Fibroblast of lung (primary cell): ENCODE data around the gene FTO. TPM values are rescaled to one million over a fixed set of nuclear protein-coding genes. Genes with fewer than 3 reads are reported as not detected.

ENCODE experiments used
- DNase-seq, 2 donors: peaks; one replicate each; pipeline versions ENCODE4 v3.0.0 to v3.0.0-alpha.2; 2010; ENCODE audit warnings: low read depth in 2 of 2
- H2AFZ ChIP-seq: 2 replicates; pipeline ENCODE4 v1.5.1; 2012; ENCODE audit warnings: low read length, control low read depth, inconsistent platforms
- H3K27ac ChIP-seq: 2 replicates; pipeline ENCODE4 v1.5.1; 2011; ENCODE audit warnings: low read length, control low read depth; ENCODE audit not compliant: insufficient read depth
- H3K27me3 ChIP-seq: 2 replicates; pipeline ENCODE4 v1.5.1; 2011; ENCODE audit warnings: mild to moderate bottlenecking, low read length; ENCODE audit not compliant: control insufficient read depth, insufficient read depth
- H3K36me3 ChIP-seq: 2 replicates; pipeline ENCODE4 v1.5.1; 2011; ENCODE audit warnings: low read length; ENCODE audit not compliant: control insufficient read depth, insufficient read depth
- H3K4me1 ChIP-seq: 2 replicates; pipeline ENCODE4 v1.5.1; 2011; ENCODE audit warnings: low read length; ENCODE audit not compliant: control insufficient read depth, insufficient read depth; ENCODE audit errors: extremely low read depth
- H3K4me2 ChIP-seq: 2 replicates; pipeline ENCODE4 v1.5.1; 2011; ENCODE audit warnings: low read length, control low read depth; ENCODE audit not compliant: insufficient read depth; ENCODE audit errors: extremely low read depth
- H3K4me3 ChIP-seq, 4 experiments: fragments of 200-600 bp in 1 of 4; sonication (generic) in 1 of 4; replicated peaks in 1 of 4; 2 replicates each; pipeline ENCODE4 v1.5.1; 2011 to 2016; ENCODE audit warnings: low read length in 4 of 4, low read depth in 3 of 4, mild to moderate bottlenecking in 3 of 4, control low read depth in 2 of 4, inconsistent platforms in 1 of 4, mixed read lengths in 1 of 4; ENCODE audit not compliant: insufficient read depth in 1 of 4; ENCODE audit errors: control extremely low read depth in 1 of 4
- H3K79me2 ChIP-seq: 2 replicates; pipeline ENCODE4 v1.5.1; 2012; ENCODE audit warnings: mild to moderate bottlenecking, low read length, inconsistent platforms; ENCODE audit not compliant: control insufficient read depth, insufficient read depth
- H3K9ac ChIP-seq: 2 replicates; pipeline ENCODE4 v1.5.1; 2011; ENCODE audit warnings: mild to moderate bottlenecking, low read length, control low read depth; ENCODE audit not compliant: insufficient read depth
- H3K9me3 ChIP-seq: 2 replicates; pipeline ENCODE4 v1.5.1; 2012; ENCODE audit warnings: low read depth, low read length; ENCODE audit not compliant: control insufficient read depth, insufficient read depth
- H4K20me1 ChIP-seq: 2 replicates; pipeline ENCODE4 v1.5.1; 2011; ENCODE audit warnings: low read length; ENCODE audit not compliant: control insufficient read depth, insufficient read depth; ENCODE audit errors: extremely low read depth
- CTCF ChIP-seq, 2 donors: IDR thresholded peaks in 1 of 2; conservative IDR thresholded peaks in 1 of 2; 1 replicate in 1 of 2; 2 replicates in 1 of 2; pipeline ENCODE4 v1.5.1; 2011 to 2012; ENCODE audit warnings: low read length in 2 of 2, control low read depth in 1 of 2, inconsistent platforms in 1 of 2, low read depth in 1 of 2, mild to moderate bottlenecking in 1 of 2
- EZH2 ChIP-seq: IDR thresholded peaks from 2 replicates; pipeline ENCODE4 v1.5.1; 2012; ENCODE audit warnings: low read length, control low read depth, mild to moderate bottlenecking; ENCODE audit errors: missing control alignments
- polyA plus RNA-seq, 2 donors: library from polyadenylated mRNA; depleted of rRNA in 1 of 2; stranded (reverse) in 1 of 2; unstranded in 1 of 2; fragments of >200 nt; gene quantifications; 2 replicates each; pipeline ENCODE4 v1.2.1, GENCODE V29; 2011 to 2012; ENCODE audit warnings: missing spikeins in 1 of 2
- total RNA-seq: library from RNA; depleted of rRNA; stranded (reverse); fragments of >200 nt; gene quantifications from 2 replicates; pipeline ENCODE4 v1.2.1, GENCODE V29; 2014

FTO gene
- total and polyA plus RNA-seq, 2 donors (not counting 1 experiment from before 2014, with no cell fraction given), result 61.1 to 97.6 TPM

GRCh38 chr16:54033747-54034146 is 329.8 kb downstream of the FTO start:
- H2AFZ ChIP-seq, result no peak overlapping the region
- no peak overlapping the region for H3K4me3 ChIP-seq
- TF ChIP-seq CTCF (conservative IDR thresholded peaks at IDR 0.05 in 1 of 2, IDR thresholded peaks at IDR 0.05 in 1 of 2; ENCODE audit: low read depth in 1 of 2, low read length in 2 of 2), result no peak
- no peak for TF ChIP-seq EZH2
- no peaks in the 10 kb centered on the region for H4K20me1 ChIP-seq
- no peak overlapping the region for H3K27ac ChIP-seq
- no peak for DNase-seq
- H3K4me1 ChIP-seq, result no peaks in the 10 kb centered on the region
- H3K9me3 ChIP-seq, result no peaks in the 10 kb centered on the region
- no peaks in the 10 kb centered on the region for H3K27me3 ChIP-seq
- H3K36me3 ChIP-seq, result no peaks in the 10 kb centered on the region
- no peaks in the 10 kb centered on the region for H3K79me2 ChIP-seq
- H3K9ac ChIP-seq, result no peak overlapping the region
- H3K4me2 ChIP-seq, result no peak overlapping the region

DNA sequence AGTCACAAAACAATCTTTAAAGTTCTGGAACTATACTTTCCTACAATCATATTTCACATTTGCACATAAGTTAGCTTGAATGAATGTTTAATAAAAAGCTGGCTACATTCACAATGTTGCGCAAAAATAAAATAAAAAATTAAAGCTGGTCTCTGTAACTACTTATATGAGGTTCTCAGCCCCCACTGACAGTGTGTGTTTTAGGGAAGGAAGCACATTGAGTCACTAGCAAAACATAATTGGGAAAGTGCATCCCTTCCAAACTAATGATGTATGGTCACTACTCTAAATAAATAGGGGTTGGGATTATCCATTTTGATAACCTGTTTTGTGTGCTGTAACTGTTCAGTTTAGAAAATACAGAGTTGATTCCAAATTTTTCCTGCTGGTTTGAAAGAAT is 330.7 kb downstream of the FTO start:
- H3K9ac ChIP-seq, result no peak overlapping the region
- H3K4me1 ChIP-seq, result no peaks in the 10 kb centered on the region
- no peaks in the 10 kb centered on the region for H3K9me3 ChIP-seq
- DNase-seq, result peak in 1 of 2 donors; percentile 19
- no peak overlapping the region for H3K4me3 ChIP-seq
- no peak overlapping the region for H2AFZ ChIP-seq
- H3K27ac ChIP-seq, result no peak overlapping the region
- H3K4me2 ChIP-seq, result no peak overlapping the region
- no peaks in the 10 kb centered on the region for H3K79me2 ChIP-seq
- TF ChIP-seq CTCF (conservative IDR thresholded peaks at IDR 0.05 in 1 of 2, IDR thresholded peaks at IDR 0.05 in 1 of 2; ENCODE audit: low read depth in 1 of 2, low read length in 2 of 2), result no peak
- H4K20me1 ChIP-seq, result no peaks in the 10 kb centered on the region
- no peaks in the 10 kb centered on the region for H3K27me3 ChIP-seq
- no peaks in the 10 kb centered on the region for H3K36me3 ChIP-seq

- no peaks in the 10 kb centered on the region for H4K20me1 ChIP-seq
- no peak overlapping the region for H3K9ac ChIP-seq
- no peaks in the 10 kb centered on the region for H3K79me2 ChIP-seq
- H2AFZ ChIP-seq, result no peak overlapping the region
- H3K27me3 ChIP-seq, result no peaks in the 10 kb centered on the region
- no peaks in the 10 kb centered on the region for H3K4me1 ChIP-seq
- no peak for DNase-seq
- no peak overlapping the region for H3K27ac ChIP-seq
- H3K4me3 ChIP-seq, result no peak overlapping the region
- TF ChIP-seq EZH2 (no peak), CTCF (conservative IDR thresholded peaks at IDR 0.05 in 1 of 2, IDR thresholded peaks at IDR 0.05 in 1 of 2; ENCODE audit: low read depth in 1 of 2, low read length in 2 of 2) (no peak)
- H3K4me2 ChIP-seq, result no peak overlapping the region
- no peaks in the 10 kb centered on the region for H3K9me3 ChIP-seq
- no peaks in the 10 kb centered on the region for H3K36me3 ChIP-seq
Measured at GRCh38 chr16:54040480-54040879, 336.5 kb downstream of the FTO start.
